ENCODE results near the gene HYI. TPM values are rescaled to one million over a fixed set of nuclear protein-coding genes. Genes with fewer than 3 reads are reported as not detected.

The HYI gene
- total RNA-seq, 1 donor from 2014 or later, result 47.8 TPM

GRCh38 chr1:43438006-43438405, 15.7 kb downstream of the HYI start:
- no peak for DNase-seq (ENCODE audit: low spot score)
- Mint-ChIP-seq H3K9me3 (ENCODE audit: unreplicated experiment) (no peaks in the 10 kb centered on the region), H3K27me3 (ENCODE audit: unreplicated experiment) (no peaks in the 10 kb centered on the region), H3K4me1 (ENCODE audit: unreplicated experiment) (no peaks in the 10 kb centered on the region), H3K27ac (ENCODE audit: unreplicated experiment) (no peak overlapping the region), H3K4me3 (ENCODE audit: unreplicated experiment) (no peak overlapping the region), H3K36me3 (ENCODE audit: low read depth, unreplicated experiment) (peaks cover 54% of the 10 kb centered on the region)
- TF ChIP-seq CTCF (IDR thresholded peaks at IDR 0.05; ENCODE audit: unreplicated experiment), result no peak

GRCh38 chr1:43437031-43437973, 16.4 kb downstream of the HYI start:
- TF ChIP-seq CTCF (IDR thresholded peaks at IDR 0.05; ENCODE audit: unreplicated experiment), result no peak
- peaks cover 47% of the 10 kb centered on the region for H3K36me3 Mint-ChIP-seq (ENCODE audit: low read depth, unreplicated experiment)
- no peaks in the 10 kb centered on the region for H3K27me3 Mint-ChIP-seq (ENCODE audit: unreplicated experiment)
- H3K9me3 Mint-ChIP-seq (ENCODE audit: unreplicated experiment), result no peaks in the 10 kb centered on the region
- H3K4me3 Mint-ChIP-seq (ENCODE audit: unreplicated experiment), result no peak overlapping the region
- no peak for DNase-seq (ENCODE audit: low spot score)
- no peaks in the 10 kb centered on the region for H3K4me1 Mint-ChIP-seq (ENCODE audit: unreplicated experiment)
- no peak overlapping the region for H3K27ac Mint-ChIP-seq (ENCODE audit: unreplicated experiment)

GRCh38 chr1:43436371-43436770, 17.4 kb downstream of the HYI start:
- Mint-ChIP-seq H3K9me3 (ENCODE audit: unreplicated experiment) (no peaks in the 10 kb centered on the region), H3K4me3 (ENCODE audit: unreplicated experiment) (no peak overlapping the region), H3K27ac (ENCODE audit: unreplicated experiment) (no peak overlapping the region), H3K27me3 (ENCODE audit: unreplicated experiment) (peaks cover 1% of the 10 kb centered on the region), H3K36me3 (ENCODE audit: low read depth, unreplicated experiment) (peaks cover 52% of the 10 kb centered on the region), H3K4me1 (ENCODE audit: unreplicated experiment) (no peaks in the 10 kb centered on the region)
- TF ChIP-seq CTCF (IDR thresholded peaks at IDR 0.05; ENCODE audit: unreplicated experiment), result no peak
- no peak for DNase-seq (ENCODE audit: low spot score)

- H3K27ac Mint-ChIP-seq (ENCODE audit: unreplicated experiment), result no peak overlapping the region
- no peaks in the 10 kb centered on the region for H3K4me1 Mint-ChIP-seq (ENCODE audit: unreplicated experiment)
- H3K36me3 Mint-ChIP-seq (ENCODE audit: low read depth, unreplicated experiment), result peaks cover 49% of the 10 kb centered on the region
- no peak for DNase-seq (ENCODE audit: low spot score)
- H3K4me3 Mint-ChIP-seq (ENCODE audit: unreplicated experiment), result no peak overlapping the region
- no peak for TF ChIP-seq CTCF (IDR thresholded peaks at IDR 0.05; ENCODE audit: unreplicated experiment)
- H3K27me3 Mint-ChIP-seq (ENCODE audit: unreplicated experiment), result peaks cover 1% of the 10 kb centered on the region
- H3K9me3 Mint-ChIP-seq (ENCODE audit: unreplicated experiment), result no peaks in the 10 kb centered on the region
These were observed 18.3 kb downstream of the HYI start for GRCh38 chr1:43435146-43436145.

Measured in endothelial cell (in vitro differentiated cells).